NK-92 treated with Interleukin-12 subunit alpha and Interleukin-12 subunit beta, amount 100 ng/mL, for 24 hours (cell line): Measurements from ENCODE around the gene NUDT22.

Experiments used
- DNase-seq: peaks from one replicate; lab custom pipeline; 2025; lab: John Stamatoyannopoulos, UW

The NUDT22 gene

GRCh38 chr11:64225608-64226506, at the start of gene NUDT22, which contains the start of gene TRPT1:
Gene NUDT22, plus strand, starts transcription at chr11:64226274. Its CDS starts 379 bp downstream, at chr11:64226653.
Gene TRPT1, minus strand, starts transcription at chr11:64226186. Its CDS starts 326 bp downstream, at chr11:64225860.
- peak; percentile 87 for DNase-seq

- no peak for DNase-seq
These were observed 49.3 kb upstream of the NUDT22 start for GRCh38 chr11:64176751-64177150.

GRCh38 chr11:64178203-64178602, 47.9 kb upstream of the NUDT22 start:
- DNase-seq: no peak

- no peak for DNase-seq
These were observed 47.0 kb upstream of the NUDT22 start for GRCh38 chr11:64178951-64179639.

- DNase-seq: no peak
These were observed 45.2 kb upstream of the NUDT22 start for GRCh38 chr11:64180891-64181290.

- no peak for DNase-seq
These were observed 44.3 kb upstream of the NUDT22 start for GRCh38 chr11:64181506-64182411.

- DNase-seq: no peak
These were observed 42.2 kb upstream of the NUDT22 start for GRCh38 chr11:64183890-64184289.

- DNase-seq: peak; percentile 80
These were observed 40.8 kb upstream of the NUDT22 start for GRCh38 chr11:64185175-64185692.

- DNase-seq: peak; percentile 99
These were observed 40.2 kb upstream of the NUDT22 start, which contains the start of gene STIP1 for GRCh38 chr11:64185693-64186491. Gene STIP1, plus strand, starts transcription at chr11:64186171. Its CDS starts 91 bp downstream, at chr11:64186262.

GRCh38 chr11:64186492-64187165, 39.4 kb upstream of the NUDT22 start:
- DNase-seq: peak; percentile 61

GRCh38 chr11:64192434-64192833, 33.6 kb upstream of the NUDT22 start:
- DNase-seq: no peak

GRCh38 chr11:64196626-64197025, 29.4 kb upstream of the NUDT22 start:
- no peak for DNase-seq

GRCh38 chr11:64198511-64198910, 27.6 kb upstream of the NUDT22 start:
- no peak for DNase-seq

GRCh38 chr11:64201543-64201942, 24.5 kb upstream of the NUDT22 start:
- no peak for DNase-seq

GRCh38 chr11:64202992-64203391, 23.1 kb upstream of the NUDT22 start:
- no peak for DNase-seq

GRCh38 chr11:64203421-64204079, 22.5 kb upstream of the NUDT22 start:
- no peak for DNase-seq

GRCh38 chr11:64204080-64204440, 22.0 kb upstream of the NUDT22 start:
- DNase-seq: no peak

GRCh38 chr11:64204464-64204989, 21.5 kb upstream of the NUDT22 start:
- peak; percentile 34 for DNase-seq

- DNase-seq: peak; percentile 63
These were observed 19.4 kb upstream of the NUDT22 start, which contains the start of gene FERMT3 for GRCh38 chr11:64206457-64207255. Gene FERMT3, plus strand, starts transcription at chr11:64206721. Its CDS starts 644 bp downstream, at chr11:64207365.
